Osteocyte (in vitro differentiated cells): ENCODE results near the gene UGT1A5. TPM values are rescaled to one million over a fixed set of nuclear protein-coding genes. Genes with fewer than 3 reads are reported as not detected.
"Not testable (repeated sequence)": the region's sequence is repeated elsewhere in the genome, so short reads cannot be mapped to it uniquely, and the experiment has no call there.

Experiments
- DNase-seq: peaks from one replicate; pipeline ENCODE4 v3.0.0; 2021; ENCODE audit warnings: mixed read lengths; ENCODE audit not compliant: unreplicated experiment; ENCODE audit errors: extremely low spot score
- H3K27ac Mint-ChIP-seq: one replicate; pipeline ENCODE4 v1.8.0; 2021; ENCODE audit warnings: mild to moderate bottlenecking, mixed read lengths; ENCODE audit not compliant: unreplicated experiment
- H3K27me3 Mint-ChIP-seq: one replicate; pipeline ENCODE4 v1.8.0; 2021; ENCODE audit warnings: mixed read lengths; ENCODE audit not compliant: unreplicated experiment
- H3K36me3 Mint-ChIP-seq: one replicate; pipeline ENCODE4 v1.8.0; 2021; ENCODE audit warnings: mixed read lengths; ENCODE audit not compliant: unreplicated experiment
- H3K4me1 Mint-ChIP-seq: one replicate; pipeline ENCODE4 v1.8.0; 2021; ENCODE audit warnings: mixed read lengths; ENCODE audit not compliant: unreplicated experiment
- H3K4me3 Mint-ChIP-seq: one replicate; pipeline ENCODE4 v1.8.0; 2021; ENCODE audit warnings: mild to moderate bottlenecking, moderate library complexity, mixed read lengths; ENCODE audit not compliant: unreplicated experiment
- H3K9me3 Mint-ChIP-seq: one replicate; pipeline ENCODE4 v1.8.0; 2021; ENCODE audit warnings: mixed read lengths; ENCODE audit not compliant: unreplicated experiment
- CTCF ChIP-seq: fragments of 200-600 bp; sonication (generic); IDR thresholded peaks from 2 replicates; pipeline ENCODE4 v1.5.0; 2021; ENCODE audit warnings: antibody characterized with exemption, mild to moderate bottlenecking, moderate library complexity
- total RNA-seq: library from RNA; stranded (reverse); gene quantifications from 2 replicates; pipeline ENCODE4 v1.2.1, GENCODE V29; 2021

UGT1A5 gene
- total RNA-seq, 1 donor from 2014 or later: not detected

- no peak for TF ChIP-seq CTCF
- H3K4me1 Mint-ChIP-seq: peaks cover 2% of the 10 kb centered on the region
- H3K27me3 Mint-ChIP-seq: peaks cover 57% of the 10 kb centered on the region
- H3K9me3 Mint-ChIP-seq: peaks cover 6% of the 10 kb centered on the region
- H3K27ac Mint-ChIP-seq: no peak overlapping the region
- no peaks in the 10 kb centered on the region for H3K36me3 Mint-ChIP-seq
- DNase-seq: no peak
- H3K4me3 Mint-ChIP-seq: no peak overlapping the region
Observed at GRCh38 chr2:233747283-233747544, 34.5 kb downstream of the UGT1A5 start.

- not testable (repeated sequence) for H3K4me3 Mint-ChIP-seq, DNase-seq, H3K27ac Mint-ChIP-seq, H3K4me1 Mint-ChIP-seq, H3K36me3 Mint-ChIP-seq, H3K9me3 Mint-ChIP-seq
- peaks cover 61% of the 10 kb centered on the region for H3K27me3 Mint-ChIP-seq
Observed at GRCh38 chr2:233750689-233751088, 38.0 kb downstream of the UGT1A5 start.

- H3K4me1 Mint-ChIP-seq, DNase-seq, H3K9me3 Mint-ChIP-seq, H3K36me3 Mint-ChIP-seq, H3K4me3 Mint-ChIP-seq, H3K27ac Mint-ChIP-seq: not testable (repeated sequence)
- H3K27me3 Mint-ChIP-seq: peaks cover 58% of the 10 kb centered on the region
Observed at GRCh38 chr2:233751212-233752009, 38.7 kb downstream of the UGT1A5 start.

- H3K9me3 Mint-ChIP-seq: peaks cover 4% of the 10 kb centered on the region
- no peak overlapping the region for H3K4me3 Mint-ChIP-seq
- no peaks in the 10 kb centered on the region for H3K36me3 Mint-ChIP-seq
- H3K4me1 Mint-ChIP-seq: peaks cover 2% of the 10 kb centered on the region
- H3K27me3 Mint-ChIP-seq: peaks cover 31% of the 10 kb centered on the region
- no peak for DNase-seq
- no peak for TF ChIP-seq CTCF
- H3K27ac Mint-ChIP-seq: no peak overlapping the region
Observed at GRCh38 chr2:233754872-233755611, 42.3 kb downstream of the UGT1A5 start.

GRCh38 chr2:233756429-233757081, 43.8 kb downstream of the UGT1A5 start:
- peaks cover 30% of the 10 kb centered on the region for H3K27me3 Mint-ChIP-seq
- no peaks in the 10 kb centered on the region for H3K36me3 Mint-ChIP-seq
- no peak for DNase-seq
- no peak for TF ChIP-seq CTCF
- no peak overlapping the region for H3K4me3 Mint-ChIP-seq
- peaks cover 2% of the 10 kb centered on the region for H3K4me1 Mint-ChIP-seq
- no peaks in the 10 kb centered on the region for H3K9me3 Mint-ChIP-seq
- no peak overlapping the region for H3K27ac Mint-ChIP-seq

- Mint-ChIP-seq H3K4me3 (no peak overlapping the region), H3K27me3 (peaks cover 20% of the 10 kb centered on the region), H3K4me1 (no peaks in the 10 kb centered on the region), H3K27ac (no peak overlapping the region), H3K36me3 (no peaks in the 10 kb centered on the region), H3K9me3 (no peaks in the 10 kb centered on the region)
- no peak for DNase-seq
- no peak for TF ChIP-seq CTCF
Observed at GRCh38 chr2:233758141-233758540, 45.4 kb downstream of the UGT1A5 start.
